HEK293 (cell line): ENCODE data around the gene TRPM6.

ENCODE experiments used
- CTCF ChIA-PET: fragments of 350-600 bp; formaldehyde crosslinking; extraction: SDS; loops from one replicate; lab custom pipeline; 2021; ENCODE audit warnings: antibody characterized with exemption; lab: Yijun Ruan, JAX
- POLR2A ChIA-PET: fragments of 300-600 bp; formaldehyde crosslinking; extraction: SDS; loops from one replicate; lab custom pipeline; 2020; ENCODE audit warnings: antibody characterized with exemption, inconsistent platforms; lab: Yijun Ruan, JAX
- H3K27ac ChIP-seq: fragments of 200-500 bp; sonication (Bioruptor generic); 2 replicates; pipeline ENCODE4 v1.5.1; 2014; ENCODE audit warnings: low read depth, low read length, control low read depth, inconsistent platforms; ENCODE audit errors: extremely low read depth
- H3K36me3 ChIP-seq, 2 experiments: fragments of 200-500 bp in 1 of 2; sonication (Bioruptor generic) in 1 of 2; 1 replicate in 1 of 2; 2 replicates in 1 of 2; pipeline ENCODE4 v1.5.1; 2014 to 2017; ENCODE audit warnings: inconsistent platforms in 2 of 2, low read length in 2 of 2; ENCODE audit not compliant: control insufficient read depth in 2 of 2, insufficient read depth in 1 of 2
- H3K4me1 ChIP-seq: fragments of 200-500 bp; sonication (Bioruptor generic); 2 replicates; pipeline ENCODE4 v1.5.1; 2014; ENCODE audit warnings: mild to moderate bottlenecking, low read length, inconsistent platforms; ENCODE audit not compliant: control insufficient read depth, insufficient read depth
- H3K4me3 ChIP-seq: 2 replicates; pipeline ENCODE4 v1.5.1; 2011; ENCODE audit warnings: low read depth, mild to moderate bottlenecking, control low read depth, low read length, moderate library complexity
- H3K9me3 ChIP-seq: fragments of 200-500 bp; sonication (Bioruptor generic); 2 replicates; pipeline ENCODE4 v1.5.1; 2014; ENCODE audit warnings: low read depth, low read length, inconsistent platforms; ENCODE audit not compliant: control insufficient read depth, insufficient read depth
- BCL11B ChIP-seq: fragments of 450-650 bp; formaldehyde crosslinking; IDR thresholded peaks from 2 replicates; pipeline ENCODE4 v1.5.1; 2016; ENCODE audit warnings: low read depth, missing biosample characterization, missing genetic modification characterization
- GLI4 ChIP-seq: fragments of 450-650 bp; formaldehyde crosslinking; IDR thresholded peaks from 2 replicates; pipeline ENCODE4 v1.5.1; 2016; ENCODE audit warnings: missing biosample characterization, missing genetic modification characterization
- HOXA7 ChIP-seq: sonication (generic); formaldehyde crosslinking; IDR thresholded peaks from 2 replicates; pipeline ENCODE4 v1.8.1; 2022; ENCODE audit warnings: missing genetic modification reagents, borderline replicate concordance
- HOXD13 ChIP-seq: sonication (generic); formaldehyde crosslinking; IDR thresholded peaks from 2 replicates; pipeline ENCODE4 v1.8.0; 2022; ENCODE audit warnings: missing genetic modification reagents, borderline replicate concordance
- IKZF3 ChIP-seq: fragments of 450-650 bp; IDR thresholded peaks from 2 replicates; pipeline ENCODE4 v1.5.0; 2018; ENCODE audit warnings: missing biosample characterization, mild to moderate bottlenecking, missing genetic modification characterization, moderate library complexity
- MZF1 ChIP-seq: fragments of 450-650 bp; formaldehyde crosslinking; IDR thresholded peaks from 2 replicates; pipeline ENCODE4 v1.5.1; 2017; ENCODE audit warnings: missing biosample characterization, missing genetic modification characterization, borderline replicate concordance
- SCRT1 ChIP-seq: fragments of 450-650 bp; formaldehyde crosslinking; IDR thresholded peaks from 2 replicates; pipeline ENCODE4 v1.5.1; 2016; ENCODE audit warnings: missing biosample characterization, missing genetic modification characterization, borderline replicate concordance
- SCRT2 ChIP-seq: fragments of 450-650 bp; formaldehyde crosslinking; IDR thresholded peaks from 2 replicates; pipeline ENCODE4 v1.5.1; 2016; ENCODE audit warnings: missing biosample characterization, missing genetic modification characterization
- ZBTB10 ChIP-seq: fragments of 450-650 bp; formaldehyde crosslinking; IDR thresholded peaks from 2 replicates; pipeline ENCODE4 v1.5.1; 2016; ENCODE audit warnings: missing biosample characterization, missing genetic modification characterization
- ZBTB26 ChIP-seq: fragments of 450-650 bp; formaldehyde crosslinking; optimal IDR thresholded peaks from 2 replicates; pipeline ENCODE3; 2016; ENCODE audit warnings: missing biosample characterization, mild to moderate bottlenecking, missing genetic modification characterization
- ZBTB6 ChIP-seq: fragments of 450-650 bp; formaldehyde crosslinking; IDR thresholded peaks from 2 replicates; pipeline ENCODE4 v1.5.1; 2017; ENCODE audit warnings: missing biosample characterization, missing genetic modification characterization
- ZBTB8A ChIP-seq: fragments of 450-650 bp; formaldehyde crosslinking; IDR thresholded peaks from 2 replicates; pipeline ENCODE4 v1.5.1; 2016; ENCODE audit warnings: missing biosample characterization, missing genetic modification characterization
- ZEB2 ChIP-seq: fragments of 450-650 bp; formaldehyde crosslinking; IDR thresholded peaks from 2 replicates; pipeline ENCODE4 v1.5.1; 2016; ENCODE audit warnings: missing biosample characterization, missing genetic modification characterization
- ZNF157 ChIP-seq: fragments of 450-650 bp; formaldehyde crosslinking; IDR thresholded peaks from 2 replicates; pipeline ENCODE4 v1.5.1; 2016; ENCODE audit warnings: missing biosample characterization, missing genetic modification characterization
- ZNF184 ChIP-seq: fragments of 450-650 bp; IDR thresholded peaks from 2 replicates; pipeline ENCODE4 v1.5.1; 2018; ENCODE audit warnings: missing biosample characterization, mild to moderate bottlenecking, missing genetic modification characterization
- ZNF280C ChIP-seq: fragments of 450-650 bp; formaldehyde crosslinking; IDR thresholded peaks from 2 replicates; pipeline ENCODE4 v1.5.1; 2016; ENCODE audit warnings: missing biosample characterization, missing genetic modification characterization
- ZNF311 ChIP-seq: fragments of 450-650 bp; formaldehyde crosslinking; IDR thresholded peaks from 2 replicates; pipeline ENCODE4 v1.5.1; 2017; ENCODE audit warnings: missing biosample characterization, missing genetic modification characterization, borderline replicate concordance
- ZNF48 ChIP-seq: fragments of 450-650 bp; formaldehyde crosslinking; IDR thresholded peaks from 2 replicates; pipeline ENCODE4 v1.5.1; 2016; ENCODE audit warnings: missing biosample characterization, missing genetic modification characterization
- ZNF510 ChIP-seq: fragments of 450-650 bp; formaldehyde crosslinking; IDR thresholded peaks from 2 replicates; pipeline ENCODE4 v1.5.1; 2018; ENCODE audit warnings: mild to moderate bottlenecking, missing genetic modification characterization, missing biosample characterization; ENCODE audit not compliant: insufficient replicate concordance
- ZNF654 ChIP-seq: fragments of 450-650 bp; formaldehyde crosslinking; IDR thresholded peaks from 2 replicates; pipeline ENCODE4 v1.5.1; 2016; ENCODE audit warnings: low read depth, missing biosample characterization, missing genetic modification characterization
- ZNF701 ChIP-seq: fragments of 450-650 bp; formaldehyde crosslinking; IDR thresholded peaks from 2 replicates; pipeline ENCODE4 v1.5.1; 2016; ENCODE audit warnings: missing biosample characterization, missing genetic modification characterization
- ZSCAN5A ChIP-seq: fragments of 450-650 bp; formaldehyde crosslinking; IDR thresholded peaks from 2 replicates; pipeline ENCODE4 v1.5.1; 2016; ENCODE audit warnings: missing biosample characterization, missing genetic modification characterization

TRPM6 gene

GRCh38 chr9:74821636-74822035 lies 66.1 kb downstream of the TRPM6 start:
- H3K27ac ChIP-seq = no peak overlapping the region
- no peaks in the 10 kb centered on the region for H3K9me3 ChIP-seq
- POLR2A ChIA-PET = no interaction called here
- no peaks in the 10 kb centered on the region for H3K36me3 ChIP-seq
- CTCF ChIA-PET = interaction anchor here (1.5 kb wide), 1 partner anchor 44 kb away, joined by 4 read pairs; no protein-coding TSS in a partner anchor
- H3K4me3 ChIP-seq = no peak overlapping the region
- no peaks in the 10 kb centered on the region for H3K4me1 ChIP-seq
- TF ChIP-seq ZNF311 (tag by site-specific recombination) (no peak), ZBTB10 (no peak)

- CTCF ChIA-PET = interaction anchor here (1.1 kb wide), 1 partner anchor 40 kb away, joined by 4 read pairs; no protein-coding TSS in a partner anchor
- Histone ChIP-seq H3K9me3 (no peaks in the 10 kb centered on the region), H3K4me1 (no peaks in the 10 kb centered on the region), H3K4me3 (no peak overlapping the region), H3K27ac (no peak overlapping the region), H3K36me3 (no peaks in the 10 kb centered on the region)
- POLR2A ChIA-PET = no interaction called here
- TF ChIP-seq HOXD13 (no peak), ZBTB6 (tag by site-specific recombination) (no peak), GLI4 (tag by site-specific recombination) (no peak), IKZF3 (tag by site-specific recombination) (no peak), ZSCAN5A (tag by site-specific recombination) (no peak), ZNF48 (tag by site-specific recombination) (no peak), MZF1 (tag by site-specific recombination) (no peak), ZNF701 (no peak), ZBTB8A (tag by site-specific recombination) (no peak), ZNF654 (no peak), BCL11B (tag by site-specific recombination) (no peak)
Observed at GRCh38 chr9:74817816-74818215, 69.9 kb downstream of the TRPM6 start.

GRCh38 chr9:74817281-74817810 lies 70.4 kb downstream of the TRPM6 start:
- H3K27ac ChIP-seq = no peak overlapping the region
- POLR2A ChIA-PET = no interaction called here
- no peaks in the 10 kb centered on the region for H3K36me3 ChIP-seq
- no peak overlapping the region for H3K4me3 ChIP-seq
- H3K9me3 ChIP-seq = no peaks in the 10 kb centered on the region
- CTCF ChIA-PET = interaction anchor here (0.6 to 1.1 kb wide), 3 partner anchors 40 to 258 kb away, joined by 3 to 4 read pairs (median 3); no protein-coding TSS in a partner anchor
- H3K4me1 ChIP-seq = no peaks in the 10 kb centered on the region
- TF ChIP-seq ZBTB6 (tag by site-specific recombination) (no peak), ZBTB26 (tag by site-specific recombination) (no peak), SCRT2 (tag by site-specific recombination) (no peak), ZNF280C (tag by site-specific recombination) (no peak), ZEB2 (tag by site-specific recombination) (no peak), HOXA7 (no peak), ZNF510 (tag by site-specific recombination) (no peak), ZNF184 (tag by site-specific recombination) (no peak), SCRT1 (tag by site-specific recombination) (no peak), ZNF157 (no peak)
